Esophagus squamous epithelium (tissue), 5 donors: Measurements from ENCODE around the gene FGF11. TPM values are rescaled to one million over a fixed set of nuclear protein-coding genes. Genes with fewer than 3 reads are reported as not detected.

Experiments
- DNase-seq: peaks from one replicate; lab custom pipeline; 2025; lab: John Stamatoyannopoulos, UW
- H3K27ac ChIP-seq, 4 donors: fragments of 200-600 bp; sonication (generic); one replicate each; pipeline ENCODE4 v1.5.1; 2016 to 2019; ENCODE audit warnings: mild to moderate bottlenecking in 1 of 4
- H3K27me3 ChIP-seq, 4 donors: fragments of 200-600 bp; sonication (generic); 1 replicate in 3 of 4; 2 replicates in 1 of 4; pipeline versions ENCODE4 v1.5.1 to v1.6.0; 2017 to 2021; ENCODE audit warnings: antibody characterized with exemption in 1 of 4
- H3K36me3 ChIP-seq, 3 donors: fragments of 200-600 bp; sonication (generic); one replicate each; pipeline ENCODE4 v1.5.1; 2016 to 2019
- H3K4me1 ChIP-seq, 3 donors: fragments of 200-600 bp; sonication (generic); one replicate each; pipeline ENCODE4 v1.5.1; 2017 to 2019
- H3K4me3 ChIP-seq, 4 donors: fragments of 200-600 bp; sonication (generic); 1 replicate in 3 of 4; 2 replicates in 1 of 4; pipeline ENCODE4 v1.5.1; 2016 to 2019; ENCODE audit warnings: mild to moderate bottlenecking in 2 of 4, moderate library complexity in 1 of 4
- H3K9me3 ChIP-seq, 3 donors: fragments of 200-600 bp; sonication (generic); one replicate each; pipeline ENCODE4 v1.5.1; 2016 to 2019
- POLR2A ChIP-seq, 4 donors: fragments of 450-650 bp; IDR thresholded peaks; one replicate each; pipeline ENCODE4 v1.6.1; 2017; ENCODE audit warnings: antibody characterized with exemption in 4 of 4, mild to moderate bottlenecking in 4 of 4, moderate library complexity in 3 of 4
- WGBS, 2 donors: methylation state at CpG; one replicate each; pipeline ENCODE4 v1.1.5; 2018; 5-methylcytosine and 5-hydroxymethylcytosine counted together
- intact Hi-C: fragments of 100-400 bp; cut with DNase I; formaldehyde crosslinking; loops from one replicate; pipeline ENCODE4 v1.15.0; 2022
- total RNA-seq, 4 donors: library from RNA; depleted of rRNA; stranded (reverse); fragments of >200 nt; gene quantifications; one replicate each; pipeline ENCODE4 v1.1.0, GENCODE V29; 2016
- TF ChIP-seq, protein P1 (sequence below), 6 experiments: fragments of 450-650 bp in 4 of 6; fragments of 200-600 bp in 2 of 6; sonication (generic) in 2 of 6; IDR thresholded peaks; one replicate each; pipeline ENCODE4 v1.5.1; 2016 to 2019; ENCODE audit warnings: antibody characterized with exemption in 6 of 6, mild to moderate bottlenecking in 4 of 6, moderate library complexity in 4 of 6
- donor health status: DM: yes; HTN: yes; CAD: no.

Gene FGF11
- total RNA-seq, 4 donors from 2014 or later, result 2.7 to 18.1 (median 6.1) TPM

DNA sequence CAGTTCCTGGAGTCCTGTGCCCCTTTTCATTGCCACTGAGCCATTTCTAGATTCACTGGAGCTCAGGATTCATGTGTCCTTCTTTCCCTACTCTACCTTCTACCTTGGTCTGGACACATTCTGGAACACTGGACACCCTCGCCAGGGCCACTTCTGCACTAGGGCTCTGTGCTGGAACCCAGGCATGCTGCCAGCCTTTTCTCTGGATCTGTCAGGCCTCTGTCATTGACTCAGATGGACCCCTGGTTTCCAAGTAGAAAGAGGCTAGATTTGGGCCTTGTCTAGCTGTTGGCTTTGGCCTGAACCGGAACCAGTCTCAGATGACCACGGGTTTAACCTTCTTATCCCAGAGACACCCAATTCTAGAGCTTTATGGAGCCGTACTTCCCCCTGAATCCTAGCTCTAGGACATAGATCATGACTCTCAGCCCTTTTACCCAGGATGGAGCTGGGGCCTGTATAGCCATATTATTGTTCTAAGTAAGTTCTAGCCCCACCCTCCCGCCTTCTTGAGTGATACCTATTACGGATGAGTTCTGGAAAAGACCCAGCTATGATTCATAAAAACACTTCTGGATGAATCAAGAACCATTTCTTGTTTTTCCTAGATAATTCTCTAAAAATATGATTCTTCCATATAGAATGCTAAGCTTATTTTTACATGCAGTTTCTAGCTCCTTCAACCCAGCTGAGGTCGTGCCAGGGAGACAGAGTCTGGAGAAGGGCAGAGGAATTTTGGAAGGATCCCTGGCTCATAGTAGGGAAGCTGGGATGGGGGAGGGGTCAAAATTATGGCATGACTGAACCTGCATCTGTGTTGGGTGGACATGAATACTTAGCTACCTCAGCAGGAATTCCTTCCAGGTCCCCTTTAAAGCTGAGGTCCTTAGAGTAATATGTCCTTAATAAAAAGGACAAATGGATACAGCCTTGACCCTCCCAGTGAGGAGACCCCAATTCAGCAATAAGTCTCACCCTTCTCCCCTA is 4.5 kb downstream of the FGF11 start:
- intact Hi-C loops, result loop anchor here (5.0 kb wide), 1 partner anchor 34 kb away; the partner anchor contains the start of gene ZBTB4
- peaks cover 0 to 68% (median 8%) of the 10 kb centered on the region in 4 donors for H3K27me3 ChIP-seq
- DNase-seq, result no peak
- no peak overlapping the region for H3K4me3 ChIP-seq
- TF ChIP-seq POLR2A (IDR thresholded peaks at IDR 0.05), result no peak
- TF ChIP-seq, protein P1, sequence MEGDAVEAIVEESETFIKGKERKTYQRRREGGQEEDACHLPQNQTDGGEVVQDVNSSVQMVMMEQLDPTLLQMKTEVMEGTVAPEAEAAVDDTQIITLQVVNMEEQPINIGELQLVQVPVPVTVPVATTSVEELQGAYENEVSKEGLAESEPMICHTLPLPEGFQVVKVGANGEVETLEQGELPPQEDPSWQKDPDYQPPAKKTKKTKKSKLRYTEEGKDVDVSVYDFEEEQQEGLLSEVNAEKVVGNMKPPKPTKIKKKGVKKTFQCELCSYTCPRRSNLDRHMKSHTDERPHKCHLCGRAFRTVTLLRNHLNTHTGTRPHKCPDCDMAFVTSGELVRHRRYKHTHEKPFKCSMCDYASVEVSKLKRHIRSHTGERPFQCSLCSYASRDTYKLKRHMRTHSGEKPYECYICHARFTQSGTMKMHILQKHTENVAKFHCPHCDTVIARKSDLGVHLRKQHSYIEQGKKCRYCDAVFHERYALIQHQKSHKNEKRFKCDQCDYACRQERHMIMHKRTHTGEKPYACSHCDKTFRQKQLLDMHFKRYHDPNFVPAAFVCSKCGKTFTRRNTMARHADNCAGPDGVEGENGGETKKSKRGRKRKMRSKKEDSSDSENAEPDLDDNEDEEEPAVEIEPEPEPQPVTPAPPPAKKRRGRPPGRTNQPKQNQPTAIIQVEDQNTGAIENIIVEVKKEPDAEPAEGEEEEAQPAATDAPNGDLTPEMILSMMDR (IDR thresholded peaks at IDR 0.05), result no peak
- peaks cover 35 to 66% (median 45%) of the 10 kb centered on the region in 3 donors for H3K4me1 ChIP-seq
- H3K9me3 ChIP-seq, result no peaks in the 10 kb centered on the region
- H3K36me3 ChIP-seq, result no peaks in the 10 kb centered on the region
- H3K27ac ChIP-seq, result peak overlapping the region; percentile 39 to 80 (median 57)
- WGBS, 2 donors, result 54 to 76% methylated on average over 7 of the region's 7 CpGs

DNA sequence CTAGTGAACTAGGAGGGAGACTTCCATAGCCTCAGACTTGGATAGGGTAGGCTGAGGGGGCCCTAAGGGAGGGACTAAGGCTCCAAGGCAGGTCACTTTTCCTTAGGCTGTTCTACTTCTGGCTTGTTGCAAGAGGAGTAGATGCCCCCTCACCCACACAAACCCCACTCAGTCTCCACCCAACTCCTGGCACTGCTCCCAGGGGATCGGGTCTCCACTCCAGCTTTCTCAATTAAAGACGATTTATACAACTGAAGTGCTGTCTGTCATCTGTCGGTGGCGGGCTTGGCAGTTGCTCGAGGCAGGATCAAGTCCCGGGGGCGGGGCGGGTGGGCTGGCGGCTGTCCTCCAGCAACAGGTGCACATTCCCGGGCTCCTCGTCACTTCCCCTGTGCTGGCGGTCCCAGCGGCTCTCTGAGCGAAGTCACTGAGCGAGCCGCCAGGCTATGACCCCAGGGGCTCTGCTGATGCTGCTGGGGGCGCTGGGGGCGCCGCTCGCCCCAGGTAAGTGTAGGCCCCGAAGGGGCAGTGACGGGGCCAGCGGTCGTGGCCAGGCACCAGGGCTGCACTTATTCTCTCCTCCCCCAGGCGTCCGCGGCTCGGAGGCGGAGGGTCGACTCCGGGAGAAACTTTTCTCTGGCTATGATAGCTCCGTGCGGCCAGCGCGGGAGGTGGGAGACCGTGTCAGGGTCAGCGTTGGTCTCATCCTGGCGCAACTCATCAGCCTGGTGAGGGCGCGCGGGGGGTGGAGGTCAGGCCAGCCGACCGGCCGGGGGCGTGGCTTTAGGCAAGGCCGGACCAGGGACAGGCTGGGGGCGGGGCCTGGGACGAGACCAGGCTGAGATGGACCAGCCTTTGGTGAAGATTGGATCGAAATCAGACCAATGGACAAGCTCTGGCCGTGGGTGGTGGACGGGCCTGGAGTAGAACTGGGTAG is 5.6 kb downstream of the FGF11 start, which contains the start of gene CHRNB1:
Gene CHRNB1, plus strand, starts transcription at position 380 of the 937 bp plus-strand sequence. Its CDS starts 67 bp downstream, at position 447.
- peak within 1 kb of the TSS; percentile 39 to 80 (median 57) for H3K27ac ChIP-seq
- intact Hi-C loops, result loop anchor here (5.0 kb wide), 1 partner anchor 32 kb away; the partner anchor contains the start of gene ZBTB4
- no peaks in the 10 kb centered on the region for H3K9me3 ChIP-seq
- no peaks in the 10 kb centered on the region for H3K36me3 ChIP-seq
- H3K4me3 ChIP-seq, result peak within 1 kb of the TSS; percentile 11 to 64 (median 42)
- H3K27me3 ChIP-seq, result peaks cover 0 to 61% (median 5%) of the 10 kb centered on the region in 4 donors
- peaks cover 26 to 55% (median 35%) of the 10 kb centered on the region in 3 donors for H3K4me1 ChIP-seq
- no peak for DNase-seq
- TF ChIP-seq POLR2A (IDR thresholded peaks at IDR 0.05), result no peak
- TF ChIP-seq, protein P1 (IDR thresholded peaks at IDR 0.05), result peak in 2 of 6 experiments; percentile 4 to 6
- WGBS, 2 donors, result 6 to 9% methylated on average over 9 to 12 of the region's 51 CpGs

GRCh38 chr17:7445619-7445968 is 6.3 kb downstream of the FGF11 start:
- peaks cover 0 to 55% (median 3%) of the 10 kb centered on the region in 4 donors for H3K27me3 ChIP-seq

GRCh38 chr17:7448461-7448860 is 9.1 kb downstream of the FGF11 start:
- WGBS, 2 donors, result 84 to 92% methylated on average over 7 of the region's 7 CpGs
- peaks cover 0 to 50% (median 3%) of the 10 kb centered on the region in 4 donors for H3K27me3 ChIP-seq
- TF ChIP-seq, protein P1 (IDR thresholded peaks at IDR 0.05), result no peak
- no peak for TF ChIP-seq POLR2A (IDR thresholded peaks at IDR 0.05)
- no peaks in the 10 kb centered on the region for H3K9me3 ChIP-seq
- no peaks in the 10 kb centered on the region for H3K36me3 ChIP-seq
- peaks cover 22 to 56% (median 28%) of the 10 kb centered on the region in 3 donors for H3K4me1 ChIP-seq
- no peak for DNase-seq
- H3K4me3 ChIP-seq, result no peak overlapping the region
- no peak overlapping the region for H3K27ac ChIP-seq
- intact Hi-C loops, result no loop called here

More at GRCh38 chr17:7445619-7445968, 6.3 kb downstream of the FGF11 start:
- intact Hi-C loops, result no loop called here
- 15 to 22% methylated on average over 16 of the region's 16 CpGs for WGBS, 2 donors
- no peak for DNase-seq
- no peak for TF ChIP-seq POLR2A (IDR thresholded peaks at IDR 0.05)
- TF ChIP-seq, protein P1 (IDR thresholded peaks at IDR 0.05), result no peak
- Histone ChIP-seq H3K4me3 (peak overlapping the region; percentile 11 to 64 (median 42)), H3K9me3 (no peaks in the 10 kb centered on the region), H3K36me3 (no peaks in the 10 kb centered on the region), H3K4me1 (peaks cover 22 to 55% (median 29%) of the 10 kb centered on the region in 3 donors), H3K27ac (peak overlapping the region in 3 of 4 donors; percentile 38 to 80 (median 67))
